ENCODE measurements around the gene CSNK1G2.

Gene CSNK1G2

GRCh38 chr19:1942934-1943555, 2.1 kb downstream of the CSNK1G2 start:
- no peak for DNase-seq (ENCODE audit: low read depth)
- peak overlapping the region; percentile 79 for H3K4me3 ChIP-seq (ENCODE audit: low read length)
- TF ChIP-seq CTCF (conservative IDR thresholded peaks at IDR 0.05; ENCODE audit: low read depth, low read length) = no peak

- no peak for TF ChIP-seq CTCF (conservative IDR thresholded peaks at IDR 0.05; ENCODE audit: low read depth, low read length)
- H3K4me3 ChIP-seq (ENCODE audit: low read length) = no peak overlapping the region
Observed at GRCh38 chr19:1943661-1944087, 2.7 kb downstream of the CSNK1G2 start.

GRCh38 chr19:1944088-1944915, 3.3 kb downstream of the CSNK1G2 start:
- H3K4me3 ChIP-seq (ENCODE audit: low read length) = no peak overlapping the region

More at GRCh38 chr19:1943661-1944087, 2.7 kb downstream of the CSNK1G2 start:
- DNase-seq (ENCODE audit: low read depth) = no peak

GRCh38 chr19:1944916-1945561, 4.1 kb downstream of the CSNK1G2 start:
- no peak for DNase-seq (ENCODE audit: low read depth)
- no peak overlapping the region for H3K4me3 ChIP-seq (ENCODE audit: low read length)
- TF ChIP-seq CTCF (conservative IDR thresholded peaks at IDR 0.05; ENCODE audit: low read depth, low read length) = no peak

More at GRCh38 chr19:1944088-1944915, 3.3 kb downstream of the CSNK1G2 start:
- no peak for DNase-seq (ENCODE audit: low read depth)
- TF ChIP-seq CTCF (conservative IDR thresholded peaks at IDR 0.05; ENCODE audit: low read depth, low read length) = no peak

GRCh38 chr19:1945899-1946298, 4.9 kb downstream of the CSNK1G2 start:
- H3K4me3 ChIP-seq (ENCODE audit: low read length) = no peak overlapping the region
- DNase-seq (ENCODE audit: low read depth) = no peak
- peak; percentile 75 for TF ChIP-seq CTCF (conservative IDR thresholded peaks at IDR 0.05; ENCODE audit: low read depth, low read length)

GRCh38 chr19:1947651-1948209, 6.8 kb downstream of the CSNK1G2 start:
- no peak overlapping the region for H3K4me3 ChIP-seq (ENCODE audit: low read length)
- no peak for TF ChIP-seq CTCF (conservative IDR thresholded peaks at IDR 0.05; ENCODE audit: low read depth, low read length)
- DNase-seq (ENCODE audit: low read depth) = no peak

All from retinal pigment epithelial cell (primary cell).